Tibial nerve (tissue), 3 donors: ENCODE measurements around the gene MCF2L.

Experiments used
- POLR2A ChIP-seq, 2 donors: fragments of 450-650 bp; IDR thresholded peaks; one replicate each; pipeline ENCODE4 v1.6.1; 2017; ENCODE audit warnings: antibody characterized with exemption in 2 of 2, mild to moderate bottlenecking in 2 of 2, moderate library complexity in 2 of 2
- TF ChIP-seq, protein P1 (sequence below), 5 experiments: fragments of 200-600 bp in 3 of 5; fragments of 450-650 bp in 2 of 5; sonication (generic) in 3 of 5; IDR thresholded peaks; one replicate each; pipeline ENCODE4 v1.5.1; 2016 to 2019; ENCODE audit warnings: antibody characterized with exemption in 5 of 5, mild to moderate bottlenecking in 3 of 5, moderate library complexity in 2 of 5

DNA sequence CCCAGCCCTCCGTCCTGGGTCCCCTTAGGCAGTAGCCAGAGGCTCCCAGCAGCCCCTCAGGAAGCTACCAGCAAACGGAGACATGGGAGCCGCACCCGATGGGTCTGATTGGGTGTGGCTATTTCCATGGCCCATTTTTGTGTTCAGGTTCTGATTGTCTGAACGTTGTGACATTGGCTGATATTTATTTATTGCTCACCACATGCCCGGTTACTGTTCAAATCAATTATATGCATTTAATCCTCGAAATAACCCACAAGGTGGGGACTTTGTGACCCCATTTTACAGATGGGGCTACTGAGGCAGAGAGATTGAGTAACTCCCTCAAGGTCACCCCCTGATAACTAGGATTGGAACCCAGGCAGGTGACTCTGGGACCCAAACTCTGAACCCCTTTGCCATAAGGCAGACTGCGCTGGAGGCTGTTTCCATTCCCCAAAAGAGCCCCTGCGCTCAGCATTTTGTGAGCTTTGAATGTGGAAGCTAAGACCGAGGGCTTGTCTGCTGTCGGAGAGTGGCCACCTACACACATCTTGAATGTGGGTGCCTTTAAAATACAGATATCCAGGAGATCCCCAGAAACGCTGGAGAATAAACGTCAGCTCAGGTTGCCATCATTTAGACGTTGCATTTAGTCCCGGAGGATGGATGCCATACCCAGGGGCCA, 13.6 kb upstream of the MCF2L start:
- TF ChIP-seq, protein P1, sequence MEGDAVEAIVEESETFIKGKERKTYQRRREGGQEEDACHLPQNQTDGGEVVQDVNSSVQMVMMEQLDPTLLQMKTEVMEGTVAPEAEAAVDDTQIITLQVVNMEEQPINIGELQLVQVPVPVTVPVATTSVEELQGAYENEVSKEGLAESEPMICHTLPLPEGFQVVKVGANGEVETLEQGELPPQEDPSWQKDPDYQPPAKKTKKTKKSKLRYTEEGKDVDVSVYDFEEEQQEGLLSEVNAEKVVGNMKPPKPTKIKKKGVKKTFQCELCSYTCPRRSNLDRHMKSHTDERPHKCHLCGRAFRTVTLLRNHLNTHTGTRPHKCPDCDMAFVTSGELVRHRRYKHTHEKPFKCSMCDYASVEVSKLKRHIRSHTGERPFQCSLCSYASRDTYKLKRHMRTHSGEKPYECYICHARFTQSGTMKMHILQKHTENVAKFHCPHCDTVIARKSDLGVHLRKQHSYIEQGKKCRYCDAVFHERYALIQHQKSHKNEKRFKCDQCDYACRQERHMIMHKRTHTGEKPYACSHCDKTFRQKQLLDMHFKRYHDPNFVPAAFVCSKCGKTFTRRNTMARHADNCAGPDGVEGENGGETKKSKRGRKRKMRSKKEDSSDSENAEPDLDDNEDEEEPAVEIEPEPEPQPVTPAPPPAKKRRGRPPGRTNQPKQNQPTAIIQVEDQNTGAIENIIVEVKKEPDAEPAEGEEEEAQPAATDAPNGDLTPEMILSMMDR (IDR thresholded peaks at IDR 0.05), result no peak
- no peak for TF ChIP-seq POLR2A (IDR thresholded peaks at IDR 0.05)
